GM12878 (cell line): ENCODE data around the gene KRT222. TPM values are rescaled to one million over a fixed set of nuclear protein-coding genes. Genes with fewer than 3 reads are reported as not detected.

ENCODE experiments used
- ASH2L ChIP-seq: fragments of 300-600, 200-600 bp; sonication (generic); IDR thresholded peaks from 2 replicates; pipeline ENCODE4 v1.6.1; 2017; ENCODE audit warnings: low read depth, mild to moderate bottlenecking, borderline replicate concordance
- ATF7 ChIP-seq: fragments of 450-650 bp; IDR thresholded peaks from 2 replicates; pipeline ENCODE4 v1.6.1; 2016; ENCODE audit warnings: low read depth, mild to moderate bottlenecking
- CTCF ChIP-seq, 3 experiments: IDR thresholded peaks in 2 of 3; conservative IDR thresholded peaks in 1 of 3; 2 replicates each; pipeline ENCODE4 v1.5.1; 2011; ENCODE audit warnings: low read depth in 3 of 3, low read length in 3 of 3, mild to moderate bottlenecking in 3 of 3, control low read depth in 2 of 3, moderate library complexity in 2 of 3, inconsistent platforms in 1 of 3, mixed read lengths in 1 of 3; ENCODE audit not compliant: control insufficient read depth in 2 of 3, insufficient read depth in 1 of 3; ENCODE audit errors: extremely low read depth in 1 of 3
- CUX1 ChIP-seq: IDR thresholded peaks from 2 replicates; pipeline ENCODE4 v1.6.1; 2012; ENCODE audit warnings: improper control_type of control experiment, low read depth, low read length; ENCODE audit not compliant: insufficient replicate concordance
- EZH2 ChIP-seq: IDR thresholded peaks from 2 replicates; pipeline ENCODE4 v1.6.1; 2012; ENCODE audit warnings: low read depth, mild to moderate bottlenecking, control low read depth, inconsistent platforms, low read length, borderline replicate concordance; ENCODE audit not compliant: control insufficient read depth
- JUNB ChIP-seq: IDR thresholded peaks from 2 replicates; pipeline ENCODE4 v1.6.1; 2016; ENCODE audit warnings: antibody characterized with exemption, mild to moderate bottlenecking
- KLF5 ChIP-seq: fragments of 450-650 bp; IDR thresholded peaks from 2 replicates; pipeline ENCODE4 v1.6.1; 2014; ENCODE audit warnings: mild to moderate bottlenecking; ENCODE audit not compliant: partially characterized antibody
- MEF2B ChIP-seq: fragments of 450-650 bp; IDR thresholded peaks from 2 replicates; pipeline ENCODE4 v1.6.1; 2018; ENCODE audit warnings: mild to moderate bottlenecking, moderate library complexity; ENCODE audit not compliant: partially characterized antibody, poor library complexity, severe bottlenecking
- REST ChIP-seq: IDR thresholded peaks from 2 replicates; pipeline ENCODE4 v1.6.1; 2012; ENCODE audit warnings: mild to moderate bottlenecking, low read depth, low read length
- RUNX3 ChIP-seq: IDR thresholded peaks from 2 replicates; pipeline ENCODE4 v1.6.1; 2012; ENCODE audit warnings: low read length, inconsistent platforms
- SREBF1 ChIP-seq: IDR thresholded peaks from 2 replicates; pipeline ENCODE4 v1.6.1; 2012; ENCODE audit warnings: mild to moderate bottlenecking, low read length
- SRF ChIP-seq, 2 experiments: IDR thresholded peaks; 2 replicates each; pipeline ENCODE4 v1.6.1; 2011; ENCODE audit warnings: low read depth in 2 of 2, low read length in 2 of 2, mild to moderate bottlenecking in 1 of 2, moderate library complexity in 1 of 2
- STAT1 ChIP-seq: fragments of 450-650 bp; conservative IDR thresholded peaks from 2 replicates; pipeline ENCODE4 v1.6.1; 2014; ENCODE audit warnings: antibody characterized with exemption, mild to moderate bottlenecking
- STAT3 ChIP-seq: IDR thresholded peaks from 2 replicates; pipeline ENCODE4 v1.6.1; 2011; ENCODE audit warnings: low read depth, low read length, improper control_type of control experiment
- TCF12 ChIP-seq: IDR thresholded peaks from 2 replicates; pipeline ENCODE4 v1.6.1; 2011; ENCODE audit warnings: low read depth, mild to moderate bottlenecking, low read length
- WRNIP1 ChIP-seq: IDR thresholded peaks from 2 replicates; pipeline ENCODE4 v1.6.1; 2011; ENCODE audit warnings: low read depth, low read length, improper control_type of control experiment, borderline replicate concordance
- polyA plus RNA-seq, 11 experiments: library from polyadenylated mRNA; depleted of rRNA in 4 of 11; unstranded in 6 of 11; stranded (reverse) in 5 of 11; fragments of >200 nt; fragmentation: Nextera tagmentation in 4 of 11; fragmentation: Illumina TruSeq in 1 of 11; extraction: Ambion mirVana in 4 of 11; extraction: Trizol in 1 of 11; gene quantifications; 1 replicate in 1 of 11; 2 replicates in 10 of 11; pipeline versions ENCODE4 v1.2.1 to v1.2.3, GENCODE V29; 2011 to 2016; ENCODE audit warnings: inconsistent platforms in 2 of 11, missing spikeins in 2 of 11, low read depth in 1 of 11
- total RNA-seq, 4 experiments: library from RNA; depleted of rRNA in 3 of 4; stranded (reverse); fragments of >200 nt in 3 of 4; fragmentation: Illumina TruSeq in 1 of 4; extraction: Trizol in 1 of 4; gene quantifications; 2 replicates each; pipeline versions ENCODE4 v1.2.1 to v1.2.3, GENCODE V29; 2013 to 2021

KRT222 gene
- total and polyA plus RNA-seq, 10 of the 15 experiments (the other 5 are each of a cell fraction or from before 2014, with no cell fraction given), result 0.21 to 6.4 (median 0.54) TPM; not detected in 1

GRCh38 chr17:40647624-40648383 is 17.2 kb downstream of the KRT222 start, which contains the start of gene SMARCE1 (continued):
- TF ChIP-seq CUX1 (no peak), SREBF1 (no peak), RUNX3 (0 out of 2 replicates have a peak, but pooled peaks have one; percentile 3), WRNIP1 (no peak), MEF2B (peak; percentile 18), CTCF (IDR thresholded peaks at IDR 0.05 in 2 of 3, conservative IDR thresholded peaks at IDR 0.05 in 1 of 3; ENCODE audit: control insufficient read depth in 2 of 3, extremely low read depth in 1 of 3, insufficient read depth in 1 of 3, low read depth in 3 of 3, low read length in 3 of 3) (no peak), SRF (IDR thresholded peaks at IDR 0.05; ENCODE audit: low read depth in 2 of 2, low read length in 2 of 2) (no peak), STAT3 (no peak), TCF12 (no peak), ASH2L (no peak), KLF5 (peak; percentile 10), REST (no peak), JUNB (no peak), STAT1 (no peak), EZH2 (no peak), ATF7 (no peak; the same call in 1 of the 2 replicates)
